Small intestine (tissue), 7 donors: ENCODE data around the gene POLDIP2. TPM values are rescaled to one million over a fixed set of nuclear protein-coding genes. Genes with fewer than 3 reads are reported as not detected.
A peak's percentile ranks its signal among the peaks of the same experiment; 100 is the strongest.

Experiments
- DNase-seq, 2 donors: peaks; one replicate each; pipeline versions ENCODE4 v3.0.0 to v3.0.0-alpha.2; 2013
- FAIRE-seq: peaks from 2 replicates; lab custom pipeline; 2012; peaks lifted over from hg19 to GRCh38; lab: Jason Lieb, UNC
- H3K27ac ChIP-seq, 3 donors: one replicate each; pipeline ENCODE4 v1.5.1; 2013; ENCODE audit warnings: low read length in 2 of 3, mild to moderate bottlenecking in 2 of 3, control low read depth in 1 of 3, inconsistent platforms in 1 of 3, low read depth in 1 of 3, moderate library complexity in 1 of 3
- H3K27me3 ChIP-seq, 3 donors: one replicate each; pipeline ENCODE4 v1.6.1; 2013; ENCODE audit warnings: low read length in 3 of 3, inconsistent platforms in 1 of 3; ENCODE audit not compliant: control insufficient read depth in 3 of 3, insufficient read depth in 3 of 3
- H3K36me3 ChIP-seq, 3 donors: one replicate each; pipeline ENCODE4 v1.6.1; 2013; ENCODE audit warnings: low read length in 3 of 3, inconsistent platforms in 1 of 3, low read depth in 1 of 3, mild to moderate bottlenecking in 1 of 3, moderate library complexity in 1 of 3; ENCODE audit not compliant: control insufficient read depth in 3 of 3, insufficient read depth in 2 of 3
- H3K4me1 ChIP-seq, 3 donors: one replicate each; pipeline ENCODE4 v1.6.1; 2013; ENCODE audit warnings: low read length in 2 of 3, inconsistent platforms in 1 of 3, low read depth in 1 of 3, mild to moderate bottlenecking in 1 of 3, moderate library complexity in 1 of 3; ENCODE audit not compliant: control insufficient read depth in 3 of 3, insufficient read depth in 2 of 3
- H3K4me3 ChIP-seq, 3 donors: one replicate each; pipeline ENCODE4 v1.5.1; 2013; ENCODE audit warnings: low read length in 3 of 3, control low read depth in 1 of 3, inconsistent platforms in 1 of 3, low read depth in 1 of 3, mild to moderate bottlenecking in 1 of 3, moderate library complexity in 1 of 3
- H3K9me3 ChIP-seq, 2 donors: one replicate each; pipeline ENCODE4 v1.6.1; 2013; ENCODE audit warnings: low read depth in 1 of 2, low read length in 1 of 2; ENCODE audit not compliant: control insufficient read depth in 2 of 2, insufficient read depth in 1 of 2
- WGBS, 3 donors: extraction: QIAGEN DNeasy Blood & Tissue Kit; methylation state at CpG; one replicate each; pipeline ENCODE4 v1.1.7; 2013; 5-methylcytosine and 5-hydroxymethylcytosine counted together
- polyA plus RNA-seq, 4 donors: library from polyadenylated mRNA; stranded (reverse) in 3 of 4; unstranded in 1 of 4; fragments of 200-250 nt in 3 of 4; fragments of 120-200 nt in 1 of 4; gene quantifications; one replicate each; pipeline versions ENCODE4 v1.2.1 to v1.2.3, GENCODE V29; 2013
- donor health status: healthy with polysubstance abuse.
- donor health status: control.
- donor health status: control.
- donor health status: Bipolar disorder and iron deficiency.
- donor health status: healthy.

The POLDIP2 gene
- polyA plus RNA-seq, 4 donors, result 61.5 to 73.2 (median 68.7) TPM

GRCh38 chr17:28335201-28335958, 21.9 kb downstream of the POLDIP2 start, which contains the start of the genes IFT20 and TNFAIP1:
TSS of gene IFT20 (minus strand) at chr17:28335472. CDS start at chr17:28331985, 3,487 bp downstream.
TSS of gene TNFAIP1 (plus strand) at chr17:28335761. CDS start at chr17:28339522, 3,761 bp downstream.
- peak; percentile 99 to 100 for DNase-seq
- Histone ChIP-seq H3K27ac (peak within 1 kb of the TSS; percentile 82 to 100 (median 93)), H3K4me1 (peaks cover 8 to 17% (median 10%) of the 10 kb centered on the region in 3 donors), H3K36me3 (peaks cover 0 to 41% (median 0%) of the 10 kb centered on the region in 3 donors), H3K4me3 (peak within 1 kb of the TSS; percentile 82 to 100 (median 94)), H3K27me3 (no peaks in the 10 kb centered on the region), H3K9me3 (no peaks in the 10 kb centered on the region)
- WGBS, 3 donors, result 0 to 1% (median 1%) methylated on average over 59 to 62 of the region's 62 CpGs
- peak; percentile 76 for FAIRE-seq

GRCh38 chr17:28334666-28335200, 22.6 kb downstream of the POLDIP2 start:
- Histone ChIP-seq H3K27ac (peak overlapping the region; percentile 69 to 92 (median 84)), H3K27me3 (no peaks in the 10 kb centered on the region), H3K36me3 (peaks cover 0 to 37% (median 2%) of the 10 kb centered on the region in 3 donors), H3K4me1 (peaks cover 8 to 17% (median 10%) of the 10 kb centered on the region in 3 donors), H3K4me3 (peak overlapping the region; percentile 60 to 100 (median 94)), H3K9me3 (no peaks in the 10 kb centered on the region)
- FAIRE-seq (no peak), DNase-seq (no peak)
- 7 to 11% (median 7%) methylated on average over 18 of the region's 18 CpGs for WGBS, 3 donors

- H3K27ac ChIP-seq, result no peak overlapping the region
- no peaks in the 10 kb centered on the region for H3K9me3 ChIP-seq
- H3K4me1 ChIP-seq, result peaks cover 8 to 17% (median 10%) of the 10 kb centered on the region in 3 donors
- DNase-seq, result no peak
- H3K27me3 ChIP-seq, result no peaks in the 10 kb centered on the region
- 55 to 65% (median 58%) methylated on average over 6 of the region's 6 CpGs for whole genome bisulfite sequencing, 3 donors
- H3K4me3 ChIP-seq, result peak overlapping the region in 2 of 3 donors; percentile 94 to 100
- peaks cover under 1 to 37% (median 4%) of the 10 kb centered on the region in 3 donors for H3K36me3 ChIP-seq
- FAIRE-seq, result no peak
Measured at GRCh38 chr17:28334171-28334570, 23.2 kb downstream of the POLDIP2 start.

- Histone ChIP-seq H3K27ac (peak overlapping the region in 1 of 3 donors; percentile 59), H3K4me1 (peaks cover 8 to 17% (median 10%) of the 10 kb centered on the region in 3 donors), H3K9me3 (no peaks in the 10 kb centered on the region), H3K4me3 (no peak overlapping the region), H3K27me3 (no peaks in the 10 kb centered on the region), H3K36me3 (peaks cover 2 to 33% (median 7%) of the 10 kb centered on the region in 3 donors)
- FAIRE-seq (no peak), DNase-seq (no peak)
- 48 to 63% (median 57%) methylated on average over 1 of the region's 1 CpG for WGBS, 3 donors
Measured at GRCh38 chr17:28333083-28333746, 24.1 kb downstream of the POLDIP2 start.

GRCh38 chr17:28331891-28332420, 25.4 kb downstream of the POLDIP2 start:
- H3K27ac ChIP-seq, result peak overlapping the region in 2 of 3 donors; percentile 7 to 17
- no peaks in the 10 kb centered on the region for H3K9me3 ChIP-seq
- H3K36me3 ChIP-seq, result peaks cover 2 to 36% (median 7%) of the 10 kb centered on the region in 3 donors
- peaks cover 7 to 12% (median 8%) of the 10 kb centered on the region in 3 donors for H3K4me1 ChIP-seq
- peak; percentile 23 to 87 for DNase-seq
- WGBS, 3 donors, result 49 to 75% (median 50%) methylated on average over 6 of the region's 6 CpGs
- H3K4me3 ChIP-seq, result peak overlapping the region in 1 of 3 donors; percentile 41
- FAIRE-seq, result no peak
- no peaks in the 10 kb centered on the region for H3K27me3 ChIP-seq

GRCh38 chr17:28330671-28331070, 26.7 kb downstream of the POLDIP2 start:
- Histone ChIP-seq H3K36me3 (peaks cover 2 to 40% (median 7%) of the 10 kb centered on the region in 3 donors), H3K27me3 (no peaks in the 10 kb centered on the region), H3K27ac (no peak overlapping the region), H3K4me3 (no peak overlapping the region), H3K9me3 (no peaks in the 10 kb centered on the region), H3K4me1 (peaks cover 0 to 9% (median 3%) of the 10 kb centered on the region in 3 donors)
- no peak for DNase-seq
- WGBS, 3 donors, result 91 to 93% (median 93%) methylated on average over 5 of the region's 5 CpGs
- FAIRE-seq, result no peak

GRCh38 chr17:28328325-28328724, 29.0 kb downstream of the POLDIP2 start:
- FAIRE-seq, result no peak
- H3K27me3 ChIP-seq, result no peaks in the 10 kb centered on the region
- peaks cover 2 to 40% (median 7%) of the 10 kb centered on the region in 3 donors for H3K36me3 ChIP-seq
- WGBS, 3 donors, result 72 to 85% (median 74%) methylated on average over 4 of the region's 4 CpGs
- DNase-seq, result no peak
- no peak overlapping the region for H3K4me3 ChIP-seq
- peaks cover 0 to 21% (median 3%) of the 10 kb centered on the region in 3 donors for H3K4me1 ChIP-seq
- no peaks in the 10 kb centered on the region for H3K9me3 ChIP-seq
- no peak overlapping the region for H3K27ac ChIP-seq

- no peaks in the 10 kb centered on the region for H3K27me3 ChIP-seq
- peaks cover 0 to 21% (median 3%) of the 10 kb centered on the region in 3 donors for H3K4me1 ChIP-seq
- DNase-seq (no peak), FAIRE-seq (no peak)
- H3K4me3 ChIP-seq, result no peak overlapping the region
- H3K9me3 ChIP-seq, result no peaks in the 10 kb centered on the region
- peaks cover 2 to 37% (median 7%) of the 10 kb centered on the region in 3 donors for H3K36me3 ChIP-seq
- no peak overlapping the region for H3K27ac ChIP-seq
- WGBS, 3 donors, result 72 to 77% (median 73%) methylated on average over 3 of the region's 3 CpGs
Measured at GRCh38 chr17:28327709-28328108, 29.6 kb downstream of the POLDIP2 start.
